ENCODE results near the gene CMC2.

CMC2 gene

DNA sequence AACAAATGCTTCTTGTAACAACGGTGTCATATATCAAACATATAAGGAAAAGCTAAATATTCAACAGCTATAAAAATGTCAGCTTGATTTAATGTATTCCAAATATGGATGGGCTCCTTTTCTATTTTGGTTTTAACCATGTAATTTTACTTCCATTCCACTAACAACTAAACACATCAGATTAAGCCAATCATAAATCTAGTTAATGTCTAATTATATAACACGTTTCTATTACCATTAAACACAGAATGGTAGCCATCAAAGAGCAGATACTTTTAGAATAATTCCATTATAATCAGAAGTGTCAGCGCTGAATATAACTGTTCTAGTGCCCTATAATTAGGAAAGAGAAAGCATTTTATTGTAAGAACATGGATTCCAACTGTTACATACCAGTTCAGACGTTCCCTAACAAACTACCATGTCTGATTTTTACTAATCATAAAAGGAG, 10.0 kb downstream of the CMC2 start:
- Histone ChIP-seq H3K27me3 (ENCODE audit: insufficient read depth, low read length) (no peaks in the 10 kb centered on the region), H3K9ac (ENCODE audit: low read length) (no peak overlapping the region), H4K8ac (ENCODE audit: low read depth, low read length) (no peak overlapping the region), H2AK5ac (ENCODE audit: low read length) (no peak overlapping the region), H2BK12ac (ENCODE audit: low read length) (no peak overlapping the region), H2BK120ac (ENCODE audit: insufficient read depth, low read length, poor library complexity) (no peak overlapping the region), H4K12ac (ENCODE audit: low read depth, low read length) (no peak overlapping the region), H2AFZ (ENCODE audit: insufficient read depth, low read length, poor library complexity) (no peak overlapping the region), H4K91ac (ENCODE audit: low read depth, low read length) (no peak overlapping the region), H2BK5ac (ENCODE audit: low read depth, low read length, poor library complexity) (no peak overlapping the region), H3K4me2 (ENCODE audit: low read length) (no peak overlapping the region), H3K4me1 (ENCODE audit: control insufficient read depth in 1 of 2, insufficient read depth in 2 of 2, low read length in 2 of 2) (peaks cover 2% of the 10 kb centered on the region in 2 experiments), H3K9me3 (ENCODE audit: insufficient read depth, low read depth, low read length) (no peaks in the 10 kb centered on the region), H3K27ac (ENCODE audit: low read depth, low read length) (no peak overlapping the region), H3K18ac (ENCODE audit: low read length) (no peak overlapping the region), H3K14ac (ENCODE audit: low read length) (no peak overlapping the region), H3K36me3 (ENCODE audit: control insufficient read depth in 1 of 2, insufficient read depth in 2 of 2, low read length in 2 of 2) (peaks cover 0 to 3% of the 10 kb centered on the region in 2 experiments), H3K23ac (ENCODE audit: low read length) (no peak overlapping the region), H3K79me2 (ENCODE audit: control insufficient read depth, insufficient read depth, low read length, poor library complexity) (peaks cover 4% of the 10 kb centered on the region), H3K4ac (ENCODE audit: low read depth, low read length) (no peak overlapping the region), H3K79me1 (ENCODE audit: low read length) (peaks cover 1% of the 10 kb centered on the region), H3K4me3 (ENCODE audit: low read depth, low read length) (no peak overlapping the region)
- WGBS (ENCODE audit: extremely low coverage, insufficient coverage, insufficient read length) = 100% methylated on average over 1 of the region's 4 CpGs
- DNase-seq = no peak

DNA sequence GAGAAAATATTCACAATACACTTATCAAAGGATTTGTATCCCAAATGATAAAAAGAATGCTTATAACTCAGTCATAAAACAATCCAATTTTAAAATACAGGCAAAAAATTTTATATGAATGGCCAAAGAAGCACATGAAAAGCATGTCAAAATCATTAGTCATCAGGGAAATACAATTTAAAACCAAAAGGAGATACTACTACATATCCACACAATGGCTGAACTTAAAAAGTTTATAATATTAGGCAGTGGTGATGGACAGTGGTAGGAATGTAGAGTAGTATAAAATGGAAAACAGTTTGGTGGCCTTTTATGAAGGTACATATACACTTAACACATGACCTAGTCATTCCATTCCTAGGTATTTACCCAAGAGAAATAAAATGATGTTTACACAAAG, 12.2 kb downstream of the CMC2 start:
- peaks cover 7% of the 10 kb centered on the region for H3K79me2 ChIP-seq (ENCODE audit: control insufficient read depth, insufficient read depth, low read length, poor library complexity)
- no peak overlapping the region for H3K4me3 ChIP-seq (ENCODE audit: low read depth, low read length)
- H2BK120ac ChIP-seq (ENCODE audit: insufficient read depth, low read length, poor library complexity) = no peak overlapping the region
- no peak overlapping the region for H4K12ac ChIP-seq (ENCODE audit: low read depth, low read length)
- H3K4me2 ChIP-seq (ENCODE audit: low read length) = no peak overlapping the region
- DNase-seq = no peak
- H3K18ac ChIP-seq (ENCODE audit: low read length) = no peak overlapping the region
- peaks cover 5% of the 10 kb centered on the region for H3K79me1 ChIP-seq (ENCODE audit: low read length)
- H3K14ac ChIP-seq (ENCODE audit: low read length) = no peak overlapping the region
- H3K23ac ChIP-seq (ENCODE audit: low read length) = no peak overlapping the region
- H3K27me3 ChIP-seq (ENCODE audit: insufficient read depth, low read length) = no peaks in the 10 kb centered on the region
- no peak overlapping the region for H4K8ac ChIP-seq (ENCODE audit: low read depth, low read length)
- no peak overlapping the region for H2AFZ ChIP-seq (ENCODE audit: insufficient read depth, low read length, poor library complexity)
- no peaks in the 10 kb centered on the region for H3K9me3 ChIP-seq (ENCODE audit: insufficient read depth, low read depth, low read length)
- peaks cover 7% of the 10 kb centered on the region in 2 experiments for H3K4me1 ChIP-seq (ENCODE audit: control insufficient read depth in 1 of 2, insufficient read depth in 2 of 2, low read length in 2 of 2)
- H3K4ac ChIP-seq (ENCODE audit: low read depth, low read length) = no peak overlapping the region
- H3K36me3 ChIP-seq (ENCODE audit: control insufficient read depth in 1 of 2, insufficient read depth in 2 of 2, low read length in 2 of 2) = peaks cover 4 to 7% of the 10 kb centered on the region in 2 experiments
- H2AK5ac ChIP-seq (ENCODE audit: low read length) = no peak overlapping the region
- no peak overlapping the region for H3K9ac ChIP-seq (ENCODE audit: low read length)
- H2BK5ac ChIP-seq (ENCODE audit: low read depth, low read length, poor library complexity) = no peak overlapping the region
- no peak overlapping the region for H4K91ac ChIP-seq (ENCODE audit: low read depth, low read length)
- no peak overlapping the region for H3K27ac ChIP-seq (ENCODE audit: low read depth, low read length)
- H2BK12ac ChIP-seq (ENCODE audit: low read length) = no peak overlapping the region

- Histone ChIP-seq H4K91ac (ENCODE audit: low read depth, low read length) (no peak overlapping the region), H2AFZ (ENCODE audit: insufficient read depth, low read length, poor library complexity) (no peak overlapping the region), H3K4me3 (ENCODE audit: low read depth, low read length) (no peak overlapping the region), H3K14ac (ENCODE audit: low read length) (no peak overlapping the region), H2BK12ac (ENCODE audit: low read length) (no peak overlapping the region), H4K8ac (ENCODE audit: low read depth, low read length) (no peak overlapping the region), H3K27me3 (ENCODE audit: insufficient read depth, low read length) (no peaks in the 10 kb centered on the region), H2AK5ac (ENCODE audit: low read length) (no peak overlapping the region), H3K9me3 (ENCODE audit: insufficient read depth, low read depth, low read length) (no peaks in the 10 kb centered on the region), H3K4ac (ENCODE audit: low read depth, low read length) (no peak overlapping the region), H2BK120ac (ENCODE audit: insufficient read depth, low read length, poor library complexity) (no peak overlapping the region), H3K4me1 (ENCODE audit: control insufficient read depth in 1 of 2, insufficient read depth in 2 of 2, low read length in 2 of 2) (peaks cover 7% of the 10 kb centered on the region in 2 experiments), H3K36me3 (ENCODE audit: control insufficient read depth in 1 of 2, insufficient read depth in 2 of 2, low read length in 2 of 2) (peaks cover 4 to 7% of the 10 kb centered on the region in 2 experiments), H3K79me2 (ENCODE audit: control insufficient read depth, insufficient read depth, low read length, poor library complexity) (peaks cover 7% of the 10 kb centered on the region), H3K27ac (ENCODE audit: low read depth, low read length) (peak overlapping the region; percentile 81), H2BK5ac (ENCODE audit: low read depth, low read length, poor library complexity) (no peak overlapping the region), H3K18ac (ENCODE audit: low read length) (no peak overlapping the region), H3K9ac (ENCODE audit: low read length) (no peak overlapping the region), H3K79me1 (ENCODE audit: low read length) (peaks cover 5% of the 10 kb centered on the region), H3K4me2 (ENCODE audit: low read length) (no peak overlapping the region), H3K23ac (ENCODE audit: low read length) (no peak overlapping the region), H4K12ac (ENCODE audit: low read depth, low read length) (no peak overlapping the region)
- DNase-seq = no peak
These were observed 12.9 kb downstream of the CMC2 start for GRCh38 chr16:80993834-80994233.

- Histone ChIP-seq H3K23ac (ENCODE audit: low read length) (no peak overlapping the region), H4K12ac (ENCODE audit: low read depth, low read length) (no peak overlapping the region), H3K79me1 (ENCODE audit: low read length) (peaks cover 5% of the 10 kb centered on the region), H3K4ac (ENCODE audit: low read depth, low read length) (no peak overlapping the region), H4K91ac (ENCODE audit: low read depth, low read length) (no peak overlapping the region), H2BK5ac (ENCODE audit: low read depth, low read length, poor library complexity) (no peak overlapping the region), H3K9ac (ENCODE audit: low read length) (no peak overlapping the region), H2BK12ac (ENCODE audit: low read length) (no peak overlapping the region), H3K36me3 (ENCODE audit: control insufficient read depth in 1 of 2, insufficient read depth in 2 of 2, low read length in 2 of 2) (peaks cover 4 to 7% of the 10 kb centered on the region in 2 experiments), H3K4me2 (ENCODE audit: low read length) (no peak overlapping the region), H3K18ac (ENCODE audit: low read length) (no peak overlapping the region), H3K9me3 (ENCODE audit: insufficient read depth, low read depth, low read length) (no peaks in the 10 kb centered on the region), H3K4me3 (ENCODE audit: low read depth, low read length) (no peak overlapping the region), H3K4me1 (ENCODE audit: control insufficient read depth in 1 of 2, insufficient read depth in 2 of 2, low read length in 2 of 2) (peaks cover 7% of the 10 kb centered on the region in 2 experiments), H2AFZ (ENCODE audit: insufficient read depth, low read length, poor library complexity) (no peak overlapping the region), H3K27me3 (ENCODE audit: insufficient read depth, low read length) (no peaks in the 10 kb centered on the region), H3K79me2 (ENCODE audit: control insufficient read depth, insufficient read depth, low read length, poor library complexity) (peaks cover 7% of the 10 kb centered on the region), H3K14ac (ENCODE audit: low read length) (no peak overlapping the region), H4K8ac (ENCODE audit: low read depth, low read length) (no peak overlapping the region), H2BK120ac (ENCODE audit: insufficient read depth, low read length, poor library complexity) (no peak overlapping the region), H3K27ac (ENCODE audit: low read depth, low read length) (peak overlapping the region; percentile 90), H2AK5ac (ENCODE audit: low read length) (no peak overlapping the region)
- DNase-seq = peak; percentile 91 to 96
- WGBS (ENCODE audit: extremely low coverage, insufficient coverage, insufficient read length) = no CpG with 5 or more reads among the region's 6 CpGs
These were observed 13.4 kb downstream of the CMC2 start for GRCh38 chr16:80993307-80993706.
